Measurements from ENCODE around the gene CYB5RL.

The CYB5RL gene

DNA sequence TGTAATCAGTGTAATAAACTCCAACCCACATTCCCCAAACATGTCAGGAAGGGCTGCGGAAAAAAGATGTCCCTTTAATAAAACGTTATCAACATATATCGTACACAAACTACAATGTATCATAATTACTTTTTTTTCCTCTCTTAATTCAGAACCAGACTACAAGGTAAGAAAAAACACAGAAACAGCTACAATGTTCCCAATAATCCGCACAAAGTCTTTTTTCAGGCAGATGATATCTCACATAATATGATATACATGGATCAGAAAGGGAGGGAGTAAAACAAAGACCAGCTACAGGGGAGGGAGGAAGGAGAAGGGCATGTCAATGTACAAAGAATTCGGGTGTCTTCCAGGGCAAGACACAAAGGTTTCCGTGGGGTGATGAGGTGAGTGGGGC, 25.5 kb upstream of the CYB5RL start:
- DNase-seq, result no peak

DNA sequence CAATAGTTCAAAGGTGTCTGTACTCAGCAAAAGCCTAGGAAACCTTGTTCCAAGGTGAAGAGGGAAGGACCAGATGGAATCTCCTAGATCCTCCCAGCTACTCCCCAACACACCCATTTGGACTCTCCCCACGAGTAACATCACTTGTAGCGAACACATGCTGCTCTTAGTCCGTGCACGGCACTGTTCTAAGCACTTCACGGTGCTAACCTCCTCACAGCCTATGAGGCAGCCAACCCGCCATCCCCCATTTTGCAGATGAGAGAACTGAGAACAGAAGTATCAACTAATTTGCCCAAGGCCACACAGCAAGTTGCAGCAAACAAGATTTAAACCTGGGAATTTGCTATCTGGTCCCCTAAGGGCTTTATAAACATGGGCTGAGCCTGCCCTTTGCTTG, 24.4 kb upstream of the CYB5RL start:
- no peak for DNase-seq

DNA sequence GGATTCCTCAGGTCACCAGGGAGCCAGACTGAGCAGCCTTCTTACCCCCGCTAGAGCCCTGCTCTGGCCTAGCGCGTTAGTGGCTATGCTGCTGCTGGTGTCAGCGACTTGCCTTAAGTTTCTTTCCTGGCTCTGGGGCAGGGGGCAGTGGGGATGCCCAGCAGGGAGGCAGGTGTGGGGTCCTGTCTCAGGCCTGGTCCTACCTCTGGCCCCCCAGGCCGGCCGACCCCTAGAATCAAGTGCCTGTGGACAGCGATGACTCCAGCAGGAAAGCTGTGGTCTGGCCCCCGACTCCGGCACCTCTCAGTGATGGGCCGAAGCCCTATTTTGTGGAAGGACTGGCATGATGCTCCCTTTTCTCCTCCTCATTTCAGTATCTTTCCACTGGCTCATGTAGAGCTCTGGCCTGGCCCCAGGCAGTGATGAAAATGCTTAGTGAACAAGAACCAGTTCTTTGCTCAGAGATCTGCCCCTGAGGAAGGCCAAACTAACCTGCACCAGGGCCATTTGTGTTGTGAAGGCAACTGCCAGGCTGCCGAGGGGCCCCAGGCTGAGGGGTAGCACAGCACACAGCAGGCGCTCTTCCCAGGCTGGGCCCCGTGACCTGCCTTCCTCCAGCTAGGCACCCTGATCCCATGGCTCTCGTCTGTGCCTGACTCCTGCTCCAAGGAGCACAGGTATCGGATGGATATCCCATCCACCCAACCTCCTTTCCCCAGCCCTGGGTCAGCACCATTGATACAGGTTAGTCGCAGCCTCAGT, 23.8 kb upstream of the CYB5RL start:
- no peak for DNase-seq

DNA sequence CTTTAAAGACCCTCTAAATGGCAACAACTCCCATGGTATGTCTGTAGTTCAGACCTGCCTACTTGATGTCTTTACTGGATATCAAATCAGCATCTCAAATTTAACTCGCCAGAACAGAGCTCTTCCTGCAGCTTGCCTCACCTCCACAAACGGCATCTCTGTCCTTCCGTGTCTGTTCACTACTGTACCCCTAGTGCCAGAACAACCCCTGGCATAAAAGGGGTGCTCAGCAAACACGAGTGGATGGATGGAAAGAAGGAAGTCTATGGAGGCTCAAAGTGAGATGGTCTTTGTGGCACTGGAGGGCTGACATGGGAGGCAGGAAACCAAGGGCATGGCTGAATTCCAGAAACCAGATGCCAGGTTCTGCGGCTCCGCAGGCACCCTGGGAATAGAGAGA, 22.9 kb upstream of the CYB5RL start:
- no peak for DNase-seq

DNA sequence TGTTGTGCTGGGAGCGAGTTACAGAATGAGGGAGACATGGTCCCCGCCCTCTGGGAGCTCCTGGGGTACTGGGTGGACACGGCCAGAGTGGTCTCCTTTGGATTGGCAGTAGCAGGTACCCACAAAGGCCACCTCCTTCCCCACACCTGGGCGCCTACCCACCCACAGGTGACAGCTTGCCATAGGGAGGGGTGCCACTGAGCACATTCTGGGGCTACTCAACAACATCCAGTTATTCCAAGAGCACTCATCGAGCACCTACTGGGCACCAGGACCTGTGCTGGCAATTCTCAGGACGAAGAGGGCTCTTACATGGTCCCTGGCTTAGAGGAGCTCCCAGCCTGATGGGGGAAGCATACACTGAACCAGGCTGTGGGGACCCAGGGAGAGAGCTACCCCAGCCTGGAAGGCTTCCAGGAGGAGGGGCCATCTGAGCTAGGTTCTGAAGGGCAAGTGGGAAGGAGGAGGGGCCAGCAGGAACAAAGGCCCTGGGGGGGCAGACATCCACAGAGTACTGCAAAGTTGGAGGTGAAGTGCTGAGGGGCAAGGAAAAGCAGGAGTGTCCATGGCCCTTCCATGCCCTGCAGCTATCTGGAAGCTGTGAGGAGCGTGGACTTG, 22.1 kb upstream of the CYB5RL start:
- peak; percentile 27 for DNase-seq

DNA sequence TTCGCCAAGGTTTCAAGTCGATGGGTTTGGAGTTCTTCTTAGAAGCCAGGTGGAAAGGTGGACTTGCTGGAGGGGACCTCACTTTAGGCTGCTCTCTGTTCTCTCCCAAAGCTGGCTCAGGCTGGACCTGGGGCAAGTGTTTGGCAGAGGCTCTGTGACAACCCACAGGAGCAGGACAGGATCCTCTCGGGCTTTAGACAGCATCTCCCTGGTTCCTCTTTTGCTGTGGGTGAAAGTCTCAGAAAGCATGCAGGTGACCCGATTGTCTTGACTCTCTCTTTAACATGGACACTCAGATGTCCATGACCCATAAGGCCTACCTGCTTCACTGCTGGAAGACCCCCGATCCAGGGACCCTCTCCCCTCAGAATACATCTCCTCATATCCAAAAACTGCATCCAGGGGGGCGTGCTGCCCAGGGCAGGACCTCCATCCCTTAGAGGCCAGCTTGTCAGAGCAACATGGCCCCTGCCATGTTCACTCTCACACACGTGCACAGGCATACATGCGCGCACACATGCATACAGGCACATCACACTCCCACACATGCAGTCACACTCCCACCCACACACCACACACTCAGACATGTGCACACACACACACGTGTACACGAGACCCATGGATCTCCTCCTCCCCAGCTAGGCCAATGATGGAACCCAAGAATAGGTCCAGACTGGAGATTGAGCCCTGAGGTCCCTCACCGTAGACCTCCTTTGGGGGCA, 21.4 kb upstream of the CYB5RL start:
- DNase-seq, result no peak

DNA sequence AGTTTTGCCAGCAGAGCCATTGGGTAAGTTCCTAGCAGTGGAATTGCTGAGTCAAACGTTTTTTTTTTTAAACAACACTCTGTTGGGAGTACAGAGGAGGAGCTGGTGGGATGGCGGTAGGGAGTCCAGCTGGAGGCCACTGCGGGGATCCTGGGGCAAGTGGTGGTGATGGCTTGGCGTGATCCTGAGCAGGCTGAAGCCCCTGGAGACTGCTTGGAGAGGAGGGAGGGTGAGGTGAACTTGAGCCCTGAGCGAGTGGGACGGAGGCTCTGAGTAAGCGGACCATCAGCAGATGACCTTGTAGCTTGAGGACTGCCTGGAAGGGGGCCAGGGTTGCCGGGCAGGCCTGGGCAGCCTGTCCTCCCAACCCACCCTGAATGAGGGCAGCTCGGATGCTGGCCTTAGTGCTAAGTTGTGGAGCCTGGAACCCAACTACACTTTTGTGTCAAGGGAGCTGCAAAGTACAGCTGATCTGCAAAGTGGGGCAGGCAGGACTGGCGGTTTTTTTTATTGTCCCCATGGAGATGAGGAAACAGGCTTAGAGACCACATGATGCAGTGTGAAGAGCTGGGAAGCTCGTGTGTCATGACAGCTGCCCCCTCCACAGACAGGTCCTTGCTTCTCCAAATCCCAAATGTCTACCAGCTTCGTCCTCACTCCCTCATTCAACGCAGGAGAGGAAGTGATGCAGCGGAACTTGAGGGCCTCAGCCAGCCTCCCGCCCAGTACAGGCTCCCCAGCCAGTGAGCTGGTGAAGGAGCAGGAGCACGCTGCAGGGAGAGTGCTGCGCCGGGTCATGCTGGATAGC, 20.4 kb upstream of the CYB5RL start:
- DNase-seq, result peak; percentile 59

DNA sequence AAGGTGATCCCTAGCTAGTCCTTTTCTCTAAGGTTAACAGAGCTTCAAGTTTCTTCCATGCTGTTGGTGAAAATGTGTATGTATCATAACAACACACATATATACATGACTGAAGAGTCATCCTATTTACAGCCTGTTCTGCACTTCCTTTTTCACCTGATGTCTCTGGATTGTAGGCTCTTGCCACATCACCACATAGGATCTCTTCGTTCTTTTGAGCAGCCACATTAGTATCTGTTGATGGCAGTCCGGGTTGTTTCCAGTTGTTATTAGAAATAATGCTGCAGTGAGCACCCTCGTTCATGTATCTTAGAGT, 19.8 kb upstream of the CYB5RL start:
- no peak for DNase-seq

DNA sequence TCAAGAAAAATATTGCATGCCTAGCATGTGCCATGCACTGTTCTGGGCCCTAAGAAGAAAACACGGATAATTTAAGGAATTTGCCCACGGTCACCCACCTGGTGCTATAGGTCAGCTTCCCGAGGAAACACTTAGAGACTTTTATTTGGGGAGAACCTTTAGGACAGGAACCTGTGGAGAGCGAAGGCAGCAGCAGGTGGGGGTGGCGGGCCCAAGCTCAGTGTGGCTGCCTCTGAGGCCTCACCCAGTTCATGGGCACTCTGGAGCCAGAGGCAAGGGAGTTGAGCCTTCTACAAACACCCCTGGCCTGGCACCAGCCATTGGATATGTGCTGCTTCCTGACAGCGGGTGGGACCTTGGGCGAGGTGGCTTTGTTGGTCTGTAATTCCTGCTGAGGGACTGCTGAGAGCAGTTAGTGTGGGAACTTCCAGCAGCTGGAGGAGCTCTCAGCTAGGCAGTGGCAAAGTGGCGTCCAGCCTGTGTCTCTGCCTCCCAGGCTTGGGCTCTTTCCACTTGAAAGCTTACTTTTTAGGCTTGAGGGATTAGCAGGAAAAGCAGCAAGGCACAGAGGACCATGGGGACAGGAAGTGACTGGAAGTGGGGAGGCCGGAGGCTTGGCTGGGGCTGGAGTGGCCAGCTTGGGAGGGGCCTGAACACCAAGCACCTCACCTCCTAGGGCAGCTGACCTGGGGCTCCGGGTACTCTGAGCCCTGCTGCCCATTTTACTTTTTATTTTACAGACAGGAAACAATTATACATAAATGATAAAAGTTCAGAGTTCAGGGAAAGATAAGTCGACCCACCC, 19.3 kb upstream of the CYB5RL start:
- DNase-seq, result no peak

DNA sequence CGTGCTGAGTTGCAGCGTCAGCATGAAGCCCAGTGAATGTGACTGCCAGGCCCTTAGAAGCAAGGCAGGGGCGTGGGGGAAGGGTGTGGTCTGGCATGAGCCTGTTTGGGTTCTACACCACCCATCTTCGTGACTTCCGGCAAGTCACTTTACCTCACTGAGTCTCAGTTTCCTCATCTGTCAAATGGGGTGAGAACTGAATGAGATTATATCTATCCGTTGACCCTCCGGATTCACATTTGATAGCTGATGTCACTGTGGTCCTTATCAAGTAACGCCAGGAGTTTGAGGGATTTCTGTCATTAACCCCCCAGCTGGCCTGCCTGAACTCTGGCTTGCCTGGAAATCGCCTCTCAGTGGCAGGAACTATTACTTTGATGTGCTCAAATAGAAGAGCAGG, 15.7 kb upstream of the CYB5RL start:
- DNase-seq, result no peak

DNA sequence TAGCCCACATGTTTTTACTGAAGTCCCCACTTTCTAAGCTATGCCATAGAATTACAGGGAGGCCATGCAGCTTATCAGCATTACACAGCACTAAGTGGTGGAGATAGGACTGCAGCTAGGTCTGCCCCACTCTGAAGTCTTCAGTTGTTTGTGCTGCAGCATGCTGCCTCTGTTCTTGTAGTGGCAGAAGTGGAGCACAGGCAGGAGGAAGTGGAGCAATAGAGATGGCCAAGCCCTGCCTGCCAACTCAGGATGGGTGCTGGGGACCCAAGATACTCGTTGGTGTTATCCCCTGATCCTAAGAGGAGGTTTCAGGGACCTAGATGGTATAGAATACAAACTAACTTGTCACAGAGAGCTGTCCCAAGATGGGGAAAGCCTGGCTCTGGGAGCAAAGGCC, 13.0 kb upstream of the CYB5RL start:
- DNase-seq, result no peak

DNA sequence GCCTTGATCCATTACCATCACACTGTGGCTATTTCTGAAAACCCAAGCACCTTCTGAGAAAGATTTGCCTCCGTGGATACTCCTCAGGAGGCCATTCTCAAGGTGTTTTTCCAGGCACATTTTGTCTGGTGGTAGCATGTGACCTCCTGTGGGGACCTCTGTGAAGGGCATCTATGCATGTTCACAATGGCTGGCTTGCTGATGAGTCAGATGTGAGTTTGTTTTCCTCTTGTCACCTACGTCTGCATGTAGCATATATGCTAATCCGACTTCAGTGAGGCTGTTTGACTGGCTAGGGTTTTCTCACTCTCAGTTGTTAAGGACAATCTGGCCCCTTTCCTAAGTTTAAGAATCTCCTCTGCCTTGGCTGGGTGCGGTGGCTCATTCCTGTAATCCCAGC, 8.1 kb upstream of the CYB5RL start:
- peak; percentile 45 for DNase-seq

DNA sequence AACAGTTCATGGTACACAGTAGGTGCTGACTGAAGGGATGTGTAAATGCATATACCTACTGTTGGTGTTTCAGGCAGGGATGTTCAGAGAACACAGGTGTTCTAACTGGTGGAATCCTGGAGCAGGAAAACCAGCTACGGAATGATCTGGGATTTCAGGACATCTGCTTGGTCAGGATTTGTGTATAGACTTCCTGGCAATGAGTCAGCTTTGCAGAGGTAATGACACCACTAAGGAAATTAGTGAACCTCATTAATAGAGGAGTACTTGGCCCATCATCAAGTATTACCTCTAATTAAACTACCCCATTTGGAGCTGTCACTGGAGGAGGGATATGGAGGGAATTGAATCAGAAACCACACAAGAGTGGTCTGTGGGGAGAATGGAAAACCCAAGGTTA, 7.5 kb upstream of the CYB5RL start:
- no peak for DNase-seq

DNA sequence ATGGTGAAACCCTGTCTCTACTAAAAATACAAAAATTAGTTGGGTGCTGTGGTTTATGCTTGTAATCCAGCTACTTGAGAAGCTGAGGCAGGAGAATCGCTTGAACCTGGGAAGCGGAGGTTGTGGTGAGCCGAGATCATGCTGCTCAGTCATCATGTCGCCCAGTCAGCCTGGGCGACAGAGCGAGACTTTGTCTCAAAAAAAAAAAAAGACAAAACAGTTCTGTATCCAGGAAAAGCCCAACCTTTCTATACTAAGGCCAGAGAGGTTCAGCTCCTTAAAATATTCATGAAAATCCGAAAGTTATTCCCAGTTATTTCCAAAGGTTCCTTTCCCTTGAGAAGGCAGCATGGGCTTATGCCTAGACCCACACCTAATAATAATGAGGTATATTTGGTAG, 4.4 kb upstream of the CYB5RL start:
- DNase-seq, result no peak

DNA sequence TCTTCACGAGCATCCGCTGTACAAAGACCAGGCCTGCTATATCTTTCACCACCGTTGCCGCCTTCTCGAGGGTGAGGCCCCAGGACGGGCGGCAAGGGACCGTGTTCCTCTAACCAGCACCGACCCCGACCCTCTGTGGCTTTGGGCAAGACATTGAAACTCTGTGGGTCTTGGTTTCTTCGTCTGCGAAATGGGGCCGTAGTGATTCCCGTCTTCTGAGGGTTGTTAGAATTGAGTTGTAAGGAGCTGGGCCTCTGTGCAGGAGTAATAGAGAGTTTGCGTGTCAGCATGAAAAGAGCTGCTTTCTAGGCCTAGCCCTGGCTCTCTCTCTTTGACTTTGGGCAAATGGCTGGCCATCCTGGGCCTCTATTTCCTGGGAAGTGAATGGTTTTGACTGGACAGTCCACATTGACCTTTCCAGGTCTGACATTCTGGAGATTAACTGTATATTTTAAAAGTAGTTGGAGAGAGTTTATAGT, 728 bp upstream of the CYB5RL start:
- peak; percentile 65 for DNase-seq

DNA sequence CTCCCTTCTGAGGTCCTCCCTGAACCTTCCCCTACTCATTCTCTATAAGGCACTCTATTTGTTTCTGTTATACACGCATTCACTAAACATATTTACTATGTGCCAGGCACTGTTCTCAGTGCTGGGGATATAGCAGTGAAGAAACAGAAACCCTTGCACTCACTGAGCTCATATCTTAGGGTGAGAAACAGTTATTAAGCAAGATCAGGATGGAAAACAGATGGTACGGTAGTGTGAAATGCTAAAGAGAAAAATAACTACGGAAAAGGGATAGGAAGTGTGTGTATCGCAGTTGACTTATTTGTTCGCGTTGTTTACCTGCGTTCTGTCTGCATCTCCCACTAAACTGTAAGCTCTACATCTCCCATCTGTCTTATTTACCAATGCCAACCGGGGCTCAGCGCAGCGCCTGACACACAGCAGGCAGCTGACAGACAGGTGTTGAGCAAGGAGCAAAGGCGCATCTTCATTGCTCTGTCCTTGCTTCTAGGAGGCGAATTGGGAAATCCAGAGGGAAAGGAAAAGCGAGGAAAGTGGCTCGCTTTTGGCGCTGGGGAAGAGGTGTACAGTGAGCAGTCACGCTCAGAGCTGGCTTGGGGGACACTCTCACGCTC, 572 bp downstream of the CYB5RL start:
- DNase-seq, result peak; percentile 79

DNA sequence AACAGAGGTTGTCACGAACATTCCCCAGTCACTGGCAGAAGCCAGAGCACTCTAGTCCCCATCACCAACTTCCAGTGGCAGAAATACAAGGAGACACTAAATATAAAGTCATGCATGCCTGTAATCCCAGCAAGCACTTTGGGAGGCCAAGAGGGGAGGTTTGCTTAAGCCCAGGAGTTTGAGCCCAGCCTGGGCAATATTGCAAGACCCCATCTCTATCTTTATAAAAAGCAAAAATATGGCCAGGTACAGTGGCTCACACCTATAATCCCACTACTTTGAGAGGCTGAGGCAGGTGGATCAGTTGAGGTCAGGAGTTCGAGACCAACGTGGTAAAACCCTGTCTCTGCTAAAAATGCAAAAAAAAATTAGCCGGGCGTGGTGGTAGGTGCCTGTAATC, 6.4 kb downstream of the CYB5RL start:
- no peak for DNase-seq

DNA sequence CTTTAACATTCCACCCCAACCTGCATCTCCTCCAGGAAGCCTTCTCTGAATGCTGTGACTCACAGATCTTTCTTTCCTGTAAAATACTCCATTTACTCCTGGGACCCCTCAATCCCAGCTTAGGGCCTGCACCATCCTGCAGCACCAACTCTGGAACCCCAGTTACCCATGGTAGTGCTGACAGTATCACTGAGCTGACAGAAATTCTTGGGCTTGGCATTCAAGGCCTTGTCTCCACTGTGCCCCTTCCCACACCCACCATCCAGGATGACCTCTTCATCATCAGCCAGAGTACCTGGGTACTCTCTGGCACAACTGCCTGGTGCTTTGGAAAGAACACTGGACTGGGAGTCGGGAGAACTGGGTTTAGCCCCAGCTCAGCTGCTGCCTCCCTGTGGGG, 8.3 kb downstream of the CYB5RL start:
- DNase-seq, result no peak

DNA sequence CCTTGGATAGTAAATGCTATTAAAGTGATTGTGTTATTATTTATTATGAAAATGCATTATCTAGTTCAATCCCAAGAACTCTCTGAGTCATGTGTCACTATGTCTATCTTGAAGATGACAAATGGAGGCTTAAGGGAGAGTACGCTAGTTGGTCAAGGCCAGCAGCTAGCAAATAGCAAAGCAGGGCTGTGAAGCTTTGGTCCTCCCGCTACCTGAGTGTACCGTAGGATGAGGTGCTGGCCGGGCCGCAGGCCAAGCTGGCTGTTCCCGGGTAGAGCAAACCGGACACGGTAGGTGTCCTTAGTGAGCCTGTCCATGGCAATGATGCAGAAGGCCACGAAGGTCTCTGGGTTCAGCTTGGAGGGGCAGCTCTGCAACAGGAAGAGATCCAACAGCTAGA, 9.3 kb downstream of the CYB5RL start:
- DNase-seq, result no peak

DNA sequence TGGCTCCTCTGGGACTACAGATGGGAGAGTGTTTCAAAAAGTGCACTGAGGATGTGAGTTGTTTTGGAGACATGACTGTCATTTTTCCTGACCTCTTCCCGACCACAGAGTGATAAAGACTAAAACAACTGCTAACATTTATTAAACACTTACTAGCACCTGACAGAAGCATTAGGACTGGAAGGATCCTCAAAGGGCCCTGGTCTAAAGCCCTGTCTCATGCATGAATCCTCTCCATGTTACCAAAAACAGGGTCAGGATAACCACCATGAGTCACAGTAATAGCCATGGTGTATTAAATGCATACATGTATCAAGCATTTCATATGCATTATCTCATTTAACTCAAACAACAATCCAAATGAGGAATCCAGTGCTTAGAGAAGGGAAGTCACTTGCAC, 11.5 kb downstream of the CYB5RL start:
- no peak for DNase-seq

DNA sequence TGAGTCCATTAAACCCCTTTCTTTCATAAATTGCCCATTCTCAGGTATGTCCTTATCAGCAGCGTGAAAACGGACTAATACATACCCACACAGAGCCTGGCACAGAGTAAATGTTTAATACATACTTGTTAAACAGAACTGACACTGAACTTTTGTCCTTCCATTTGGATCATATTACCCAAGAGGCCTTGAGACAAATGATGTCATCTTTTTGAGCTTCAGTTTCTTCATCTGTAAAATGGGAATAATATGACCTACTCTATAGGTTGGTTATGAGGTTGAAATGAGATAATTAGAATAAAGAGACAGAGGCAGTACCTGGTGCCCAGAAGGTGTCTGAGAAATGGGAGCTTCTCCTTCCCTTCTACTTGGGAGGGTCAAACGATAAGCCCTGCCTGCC, 13.8 kb downstream of the CYB5RL start:
- DNase-seq, result no peak

DNA sequence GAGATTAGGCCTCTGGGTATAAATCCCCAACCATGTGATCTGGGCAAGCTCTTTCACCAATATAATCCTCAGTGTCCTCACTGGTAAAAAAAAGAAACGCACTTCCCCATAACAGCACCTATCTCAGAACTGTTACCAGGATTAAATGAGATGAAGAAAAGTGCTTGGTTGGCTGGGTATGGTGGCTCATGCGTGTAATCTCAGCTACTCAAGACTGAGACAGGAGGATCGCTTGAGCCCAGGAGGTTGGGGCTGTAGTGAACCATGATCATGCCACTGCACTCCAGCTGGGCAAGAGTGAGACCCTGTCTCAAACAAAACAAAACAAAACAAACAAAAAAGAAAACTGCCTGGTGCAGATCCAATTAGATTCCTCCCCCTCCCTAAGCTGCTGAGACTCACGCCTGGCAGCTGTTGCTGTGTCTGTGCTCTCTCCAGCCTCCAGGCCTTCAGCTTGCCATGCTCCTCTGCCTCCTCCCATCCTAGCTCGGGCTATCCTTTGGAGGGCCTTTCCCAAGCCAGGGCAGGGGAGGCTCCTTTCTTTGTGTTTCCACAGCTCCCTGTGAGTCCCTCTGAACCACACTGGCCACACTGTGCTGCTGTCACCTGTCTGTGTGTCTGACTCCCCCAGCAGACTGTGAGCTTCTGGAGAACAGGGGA, 19.0 kb downstream of the CYB5RL start:
- no peak for DNase-seq

Measured in DMS53 (cell line).